COLO668 (cell line): ENCODE results near the gene AK8.

Experiments
- DNase-seq: peaks from one replicate; lab custom pipeline; 2025; ENCODE audit not compliant: unreplicated experiment; lab: John Stamatoyannopoulos, UW

The AK8 gene

DNA sequence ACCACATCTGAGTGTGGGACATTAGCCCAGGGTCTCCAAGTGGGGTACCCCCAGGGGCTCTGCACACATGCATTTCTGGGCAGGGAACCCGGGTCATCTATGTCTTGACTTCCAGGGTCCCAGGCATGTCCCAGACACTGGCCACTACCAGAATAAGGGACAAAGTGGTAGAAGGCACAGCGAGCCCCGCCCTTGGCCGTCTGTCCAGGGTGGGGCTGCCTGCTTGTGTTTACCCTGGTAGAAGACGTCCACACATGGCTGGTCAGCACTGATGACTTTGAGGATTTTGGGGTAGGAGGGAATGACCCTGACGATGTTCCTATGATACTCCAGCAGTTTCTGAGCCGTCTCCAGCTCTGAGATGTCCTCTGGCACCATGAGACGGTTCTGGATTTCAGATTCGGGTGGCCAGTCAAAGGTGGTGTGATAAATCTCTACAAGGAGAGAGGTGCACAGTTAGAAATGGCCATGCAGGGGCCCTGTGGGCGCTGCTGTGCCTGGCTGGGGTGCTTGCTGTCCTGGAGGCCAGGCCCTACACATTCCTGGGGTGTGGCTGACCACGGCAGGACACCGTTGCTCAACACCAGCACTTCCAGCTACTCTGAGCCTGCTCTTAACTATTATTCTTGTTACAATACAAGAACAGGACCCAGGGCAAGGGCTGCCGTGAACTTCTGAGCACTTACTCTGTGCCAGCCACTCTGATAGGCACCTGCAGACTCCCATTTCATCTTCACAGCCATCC is 51.3 kb downstream of the AK8 start:
- DNase-seq = no peak

DNA sequence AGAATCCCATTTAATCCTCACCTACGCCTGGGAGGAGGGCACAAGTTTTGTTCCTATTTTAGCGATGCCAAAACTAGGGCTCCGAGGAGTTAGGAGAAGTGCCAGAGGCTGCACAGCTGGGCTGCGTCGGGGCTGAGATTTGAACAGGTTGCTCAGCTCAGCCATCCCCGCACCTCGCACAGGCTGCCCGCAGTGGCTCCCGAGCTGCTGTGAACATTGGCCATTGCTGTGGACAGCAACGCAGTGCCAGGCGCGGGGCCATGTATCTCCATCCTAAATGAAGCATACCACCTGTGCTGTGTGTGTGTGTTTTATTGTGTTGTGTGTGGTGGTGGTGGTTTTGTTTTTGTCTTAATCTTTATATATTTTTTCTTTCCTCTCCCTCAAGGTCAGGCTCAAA is 52.0 kb downstream of the AK8 start:
- no peak for DNase-seq

DNA sequence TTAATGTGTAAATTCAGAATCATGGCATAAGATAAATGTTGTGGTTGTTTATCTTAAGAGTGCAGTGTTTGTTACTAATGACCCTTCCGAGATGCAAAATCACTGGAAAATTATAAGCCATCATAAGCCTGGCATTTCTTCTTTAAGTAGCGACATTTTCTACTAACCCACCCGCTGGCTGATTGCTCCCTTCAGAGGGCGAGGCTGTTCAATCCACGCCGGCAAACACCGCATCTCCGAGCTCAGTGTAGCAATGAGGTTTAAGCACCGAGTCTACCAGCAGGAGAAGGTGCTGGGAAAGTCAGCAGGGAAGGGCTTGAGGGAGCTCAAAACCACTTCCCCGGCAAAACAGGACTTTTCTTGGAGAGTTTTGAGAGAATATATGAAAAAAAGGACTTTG is 52.7 kb downstream of the AK8 start:
- no peak for DNase-seq

DNA sequence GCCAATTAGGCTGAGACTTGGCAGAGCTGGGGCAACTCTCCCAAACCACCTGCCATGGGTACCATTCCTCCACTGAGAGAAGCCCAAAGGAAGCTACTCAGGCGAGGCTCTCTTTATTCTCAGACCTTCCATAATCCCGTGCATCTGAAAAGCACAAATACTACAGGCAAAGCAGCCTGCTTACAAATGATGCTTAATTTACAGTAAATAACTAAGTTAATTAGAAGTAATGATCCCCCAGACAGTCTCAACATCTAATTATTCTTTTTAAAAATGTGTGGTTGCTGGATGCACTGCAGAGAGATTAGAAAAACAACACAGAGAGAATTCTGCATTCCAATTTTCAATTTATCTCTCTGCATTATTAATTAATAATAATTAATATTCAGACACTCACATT is 53.1 kb downstream of the AK8 start:
- no peak for DNase-seq

DNA sequence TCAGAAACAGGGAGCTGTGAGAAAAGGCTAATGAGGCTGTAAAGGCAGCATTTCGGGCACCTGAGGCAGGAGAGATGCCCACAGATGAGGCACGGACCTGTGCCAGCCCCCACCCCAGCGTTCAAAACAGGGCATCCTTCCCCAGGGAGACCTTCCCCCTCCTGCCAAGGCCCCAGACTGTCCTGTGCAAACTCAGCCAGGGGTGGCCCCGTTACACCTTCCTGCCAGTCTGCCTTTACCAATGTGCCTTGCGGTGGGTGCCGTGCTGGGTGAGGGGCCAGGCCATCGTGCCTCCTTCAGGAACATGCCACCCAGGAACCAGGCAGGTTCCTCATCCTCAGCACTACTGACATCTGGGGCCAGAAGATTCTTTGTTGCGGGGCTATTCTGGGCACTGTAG is 53.9 kb downstream of the AK8 start:
- DNase-seq = no peak

DNA sequence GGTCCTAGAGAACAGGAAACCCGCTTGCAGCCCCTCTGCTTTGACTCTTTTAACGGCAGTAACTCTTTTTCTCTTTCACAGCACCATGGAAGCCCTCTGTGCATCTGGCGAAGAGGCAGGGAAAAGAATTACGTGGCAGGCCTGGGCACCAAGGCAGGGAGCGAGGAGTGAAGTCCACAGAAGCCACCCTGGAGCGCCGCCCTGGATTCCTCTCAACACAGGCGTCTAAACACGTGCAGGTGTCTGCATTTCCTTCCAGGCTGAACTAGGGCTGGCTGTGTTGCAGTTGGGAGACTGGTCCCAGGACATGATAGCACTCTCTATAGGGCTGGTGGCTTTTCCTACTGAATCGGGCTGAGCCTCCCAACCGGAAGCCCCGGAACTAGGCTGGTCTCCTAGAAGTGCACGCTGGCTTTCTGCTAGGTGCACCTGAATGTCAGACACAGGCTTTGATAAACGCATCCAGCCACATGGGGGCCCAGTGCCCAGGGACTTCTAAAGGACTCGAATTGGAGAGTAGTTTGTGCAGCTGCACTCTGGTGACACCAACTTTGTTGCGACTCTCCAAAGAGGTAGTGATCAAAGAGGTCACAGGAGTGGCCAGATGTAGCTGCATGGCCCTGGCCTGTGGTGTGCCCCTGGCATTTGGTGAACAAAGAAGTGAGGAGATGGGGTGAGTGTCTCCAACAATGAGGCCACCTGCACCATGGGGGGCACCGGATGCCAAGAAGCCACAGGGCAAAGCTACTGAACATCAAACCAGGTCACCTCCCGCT is 54.5 kb downstream of the AK8 start:
- DNase-seq = no peak

DNA sequence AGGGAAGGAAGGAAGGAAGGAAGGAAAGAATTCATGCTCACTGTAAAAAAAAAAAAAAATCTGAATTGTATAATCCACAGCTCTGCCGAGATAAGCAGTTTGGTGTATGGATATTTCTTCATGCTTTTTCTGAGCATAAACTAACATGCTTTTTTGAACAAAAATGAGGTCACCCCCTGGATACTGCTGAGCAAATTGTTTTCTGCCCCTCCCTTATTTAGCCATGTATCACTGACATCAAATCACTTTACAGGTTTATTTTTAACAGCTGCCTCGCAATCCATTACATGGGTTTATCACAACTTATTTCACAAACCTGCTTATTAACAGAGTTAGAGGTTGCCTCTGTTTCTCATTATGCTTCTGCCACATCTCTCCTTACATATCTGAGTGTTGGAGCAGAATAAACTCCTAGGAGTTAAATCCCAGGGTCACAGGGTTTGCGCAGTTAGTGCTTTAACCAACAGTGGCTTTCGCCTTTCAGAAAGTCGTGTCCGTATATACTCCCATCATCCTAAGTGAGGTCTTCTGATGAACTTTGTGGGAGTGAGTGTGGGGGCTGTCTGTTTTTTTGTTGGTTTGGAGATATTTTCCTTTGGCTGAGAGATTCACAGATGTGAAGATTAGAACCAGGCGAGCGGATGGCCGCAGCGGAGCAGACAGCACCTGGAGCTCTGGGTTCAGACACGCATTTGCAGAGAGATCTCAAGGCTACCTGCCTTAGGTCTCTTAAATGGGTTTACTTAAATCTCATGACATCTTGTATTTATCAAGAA is 57.7 kb downstream of the AK8 start:
- DNase-seq = no peak

DNA sequence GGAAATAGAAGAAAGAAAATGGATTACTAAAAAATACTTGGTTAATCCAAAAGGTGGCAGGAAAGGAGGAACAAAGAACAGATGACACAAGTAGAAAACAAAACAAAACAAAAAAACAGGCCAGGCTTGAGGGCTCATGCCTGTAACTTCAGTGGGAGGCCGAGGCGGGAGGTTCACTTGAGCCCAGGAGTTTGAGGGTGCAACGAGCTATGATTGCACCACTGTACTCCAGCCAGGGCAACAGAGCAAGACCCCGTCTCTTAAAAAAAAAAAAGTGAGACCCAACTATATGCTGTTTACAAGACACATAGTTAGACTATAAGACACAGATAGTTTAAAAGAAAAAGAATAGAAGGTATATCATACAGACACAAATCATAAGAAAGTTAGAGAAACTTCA is 59.5 kb downstream of the AK8 start:
- DNase-seq = no peak

DNA sequence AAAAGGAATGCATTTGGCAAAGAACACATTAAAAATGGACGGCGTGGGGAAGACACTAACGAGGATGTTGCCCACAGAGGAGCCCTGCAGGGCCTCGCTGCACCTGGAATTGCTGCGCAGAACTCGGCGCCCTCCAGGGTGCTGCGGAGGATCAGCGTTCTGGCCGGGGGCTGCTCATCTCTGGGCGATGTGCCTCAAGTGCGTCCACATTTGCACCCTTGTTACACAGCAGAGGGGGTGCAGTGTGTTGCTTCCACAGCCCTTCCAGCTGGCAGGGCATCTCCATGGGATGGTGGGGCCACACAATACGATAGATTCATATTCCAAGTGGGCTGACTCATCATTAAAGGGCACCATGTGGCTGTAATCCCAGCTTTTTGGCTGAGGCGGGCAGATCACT is 63.1 kb downstream of the AK8 start:
- DNase-seq = no peak

DNA sequence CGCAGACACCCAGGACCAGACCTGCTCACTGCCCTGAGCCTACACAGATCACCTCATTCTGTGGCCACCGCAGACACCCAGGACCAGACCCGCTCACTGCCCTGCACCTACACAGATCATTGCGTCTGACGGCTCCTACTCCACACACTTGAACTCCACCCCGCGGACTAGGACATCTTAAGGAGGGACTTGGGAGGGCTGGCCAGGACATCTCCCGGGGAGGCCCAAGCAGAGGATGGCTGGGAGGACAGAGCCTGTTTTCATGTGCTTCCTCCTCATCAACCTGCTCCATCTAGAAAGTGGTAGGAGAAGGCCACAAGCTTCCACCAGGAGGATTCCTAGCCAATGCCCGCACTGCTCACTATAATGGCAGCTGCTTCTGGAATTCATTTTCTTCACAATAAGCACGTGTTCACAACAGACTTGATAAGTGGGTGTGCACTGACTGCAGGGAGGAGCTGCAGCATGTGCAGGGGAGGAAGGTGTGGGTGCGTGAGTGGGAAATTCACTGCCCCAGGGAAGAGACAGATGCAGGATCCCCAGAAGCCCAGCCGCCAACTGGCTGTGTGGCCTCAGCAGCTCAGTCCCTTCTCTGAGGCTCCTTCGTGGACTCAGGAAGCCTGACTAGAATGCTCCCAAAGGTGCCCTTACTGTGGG is 64.8 kb downstream of the AK8 start:
- DNase-seq = no peak

DNA sequence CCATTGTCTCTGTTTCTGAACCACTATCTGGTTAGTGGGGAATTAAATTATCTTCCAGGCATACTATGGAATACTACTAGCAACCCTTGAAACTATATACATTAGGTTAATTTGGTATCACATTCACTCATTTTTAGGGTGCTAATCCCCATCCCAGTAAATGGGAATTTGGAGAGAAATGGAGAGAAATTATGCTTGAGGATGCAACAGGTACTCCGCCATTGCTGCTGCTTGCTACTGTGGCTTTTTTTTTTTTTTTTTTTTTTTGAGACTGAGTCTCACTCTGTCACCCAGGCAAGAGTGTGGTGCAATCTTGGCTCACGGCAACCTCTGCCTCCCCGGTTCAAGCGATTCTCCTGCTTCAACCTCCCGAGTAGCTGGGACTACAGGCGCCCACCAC is 66.1 kb downstream of the AK8 start:
- no peak for DNase-seq

DNA sequence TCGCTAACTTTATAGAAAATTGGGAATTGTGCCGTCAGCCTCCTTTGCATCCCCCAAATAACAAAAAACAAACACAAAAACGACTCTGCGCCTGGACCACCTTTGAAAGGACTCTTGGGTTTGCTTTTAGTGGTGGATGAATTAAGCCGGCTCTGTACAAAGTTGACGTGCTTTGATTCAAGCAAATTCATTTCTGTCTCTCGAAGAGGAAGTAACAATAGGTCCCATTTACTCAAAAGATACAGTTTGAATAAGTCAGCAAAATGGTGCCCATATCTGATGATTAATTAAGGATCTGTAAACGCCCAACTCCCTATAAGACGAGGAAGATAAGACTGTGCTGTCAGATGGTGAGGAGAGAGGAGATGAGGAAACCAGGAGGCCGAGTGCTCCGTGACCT is 67.8 kb downstream of the AK8 start:
- DNase-seq = no peak

DNA sequence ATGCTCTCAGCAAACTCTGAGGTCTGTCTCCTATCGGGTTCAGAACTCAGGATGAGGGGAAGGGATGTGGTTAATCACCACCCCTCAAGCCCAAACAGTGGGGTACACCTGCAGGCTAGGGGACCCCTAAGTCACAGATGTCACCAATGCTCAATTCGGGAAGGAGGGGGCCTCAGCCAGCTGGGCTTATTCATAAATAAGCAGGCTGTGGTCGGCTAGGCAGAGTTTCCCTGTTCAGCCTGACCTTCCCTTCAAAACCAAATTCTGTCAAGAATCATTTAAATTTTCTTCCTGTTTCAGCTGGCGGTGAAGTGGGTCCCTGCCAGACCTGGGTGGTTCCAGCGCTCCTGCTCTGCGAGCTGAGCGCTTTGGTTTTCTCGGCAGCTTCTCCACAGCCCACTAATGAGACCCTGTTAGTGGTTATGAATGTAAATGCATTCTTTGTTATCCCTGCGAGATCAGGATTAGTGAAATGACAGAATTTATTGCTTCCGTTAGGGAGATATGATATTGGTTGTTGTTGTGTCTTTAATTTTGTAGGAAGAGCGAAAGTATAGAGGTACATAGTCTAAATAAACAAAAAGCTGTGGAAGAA is 68.3 kb downstream of the AK8 start:
- no peak for DNase-seq

DNA sequence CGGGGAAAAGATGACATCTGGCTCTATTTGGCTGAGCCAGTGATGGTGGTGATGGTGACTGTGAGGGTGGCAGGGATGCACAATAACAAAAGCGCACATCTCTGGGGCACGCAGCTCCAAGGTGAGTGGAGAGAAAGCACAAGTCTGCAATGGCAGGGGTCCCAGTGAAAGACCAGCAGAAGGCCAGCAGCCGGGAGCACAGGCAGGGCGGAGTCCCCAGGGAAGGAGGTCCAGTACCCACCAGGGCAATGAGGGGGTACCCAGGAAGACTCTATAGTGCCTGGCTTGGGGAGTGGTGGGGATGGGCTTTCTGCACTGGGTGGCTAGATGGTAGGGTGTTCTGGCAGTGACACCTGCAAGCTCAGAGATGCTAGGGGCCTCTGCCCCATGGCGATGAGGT is 69.4 kb downstream of the AK8 start:
- no peak for DNase-seq

DNA sequence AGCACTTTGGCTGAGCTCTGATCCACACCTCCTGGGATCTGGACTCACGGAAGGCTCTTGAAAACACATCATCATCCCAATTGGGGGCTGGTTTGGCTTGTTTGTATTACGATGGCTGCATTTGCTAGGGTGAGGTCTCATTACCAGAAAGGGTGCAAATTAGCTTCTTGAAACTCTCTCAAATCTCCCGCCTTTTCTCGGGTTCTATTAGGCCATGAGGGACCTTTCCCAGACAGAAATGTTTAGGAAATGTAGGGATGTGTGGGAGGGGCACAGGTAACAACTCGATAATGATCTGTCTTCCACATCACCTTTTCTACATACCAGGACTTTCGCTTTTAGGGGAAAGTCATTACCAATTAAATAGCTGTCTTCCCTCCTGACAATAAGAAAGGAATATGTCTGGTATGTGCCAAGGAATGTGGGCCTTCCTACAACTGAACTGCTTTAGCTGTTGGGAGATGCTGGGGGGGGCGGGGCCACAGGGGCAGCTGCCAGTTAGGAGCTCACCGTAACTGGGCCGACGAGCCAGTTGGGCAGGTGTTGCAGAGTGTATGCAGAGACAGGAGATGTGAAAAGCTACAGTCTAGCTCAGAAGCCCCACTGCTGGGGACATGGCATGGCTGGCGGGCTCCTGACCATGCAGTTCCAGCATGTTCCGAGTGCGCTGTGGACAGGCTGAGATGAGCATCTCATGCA is 71.2 kb downstream of the AK8 start:
- peak; percentile 20 for DNase-seq

DNA sequence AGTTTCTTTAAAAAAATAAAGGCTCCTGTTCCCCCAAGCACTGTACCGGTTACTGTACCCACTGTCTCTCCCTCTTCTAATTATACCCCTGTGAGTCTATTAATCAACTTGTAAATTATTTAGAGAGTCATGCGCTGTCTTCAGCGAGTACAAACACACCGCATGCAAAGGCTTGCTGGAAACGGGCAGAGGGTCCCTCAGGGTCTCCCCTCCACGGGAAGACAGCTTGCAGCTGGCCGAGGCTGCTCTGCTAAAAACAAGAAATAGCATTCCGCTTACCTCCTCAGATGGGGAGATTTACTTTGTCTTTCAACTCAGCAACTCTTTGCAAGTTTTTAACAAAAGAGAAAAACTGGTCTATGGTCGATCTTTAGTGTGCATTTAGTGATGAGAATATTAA is 71.8 kb downstream of the AK8 start:
- no peak for DNase-seq

DNA sequence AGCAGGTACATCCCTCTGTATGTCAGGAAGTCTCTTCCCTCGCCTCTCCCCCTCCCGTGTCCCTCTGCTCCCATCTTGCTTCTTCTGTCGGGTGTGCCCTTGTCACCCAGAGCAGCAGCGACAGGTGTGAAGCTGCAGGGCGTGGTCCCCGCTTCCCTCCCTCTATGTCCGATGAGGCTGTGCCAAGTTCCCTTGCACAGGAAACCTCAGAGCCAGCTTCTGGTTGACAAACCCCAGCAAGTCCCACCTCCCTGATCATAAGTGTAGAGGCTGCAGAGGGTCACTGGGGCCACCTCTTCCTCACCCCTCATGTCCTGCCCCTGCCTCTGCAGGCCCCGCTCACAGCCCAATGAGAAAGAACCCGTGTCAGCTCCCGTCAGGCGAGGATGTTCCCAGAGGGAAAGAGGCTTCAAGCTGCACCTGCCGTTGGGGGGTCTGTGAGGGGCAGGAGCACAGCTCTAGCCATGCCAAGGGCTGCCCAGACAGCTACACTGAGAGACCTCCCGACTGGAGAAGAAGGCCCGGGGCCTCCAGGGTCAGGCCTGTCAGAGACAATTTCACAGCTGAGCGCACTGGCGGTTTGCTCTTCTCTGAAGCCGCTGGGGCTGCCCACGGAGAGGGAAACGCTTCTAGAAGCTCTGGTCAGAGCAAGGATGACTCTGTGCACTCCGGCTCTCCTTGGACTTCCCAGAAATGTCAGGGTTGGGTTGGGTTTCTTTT is 73.3 kb downstream of the AK8 start:
- peak; percentile 54 for DNase-seq

DNA sequence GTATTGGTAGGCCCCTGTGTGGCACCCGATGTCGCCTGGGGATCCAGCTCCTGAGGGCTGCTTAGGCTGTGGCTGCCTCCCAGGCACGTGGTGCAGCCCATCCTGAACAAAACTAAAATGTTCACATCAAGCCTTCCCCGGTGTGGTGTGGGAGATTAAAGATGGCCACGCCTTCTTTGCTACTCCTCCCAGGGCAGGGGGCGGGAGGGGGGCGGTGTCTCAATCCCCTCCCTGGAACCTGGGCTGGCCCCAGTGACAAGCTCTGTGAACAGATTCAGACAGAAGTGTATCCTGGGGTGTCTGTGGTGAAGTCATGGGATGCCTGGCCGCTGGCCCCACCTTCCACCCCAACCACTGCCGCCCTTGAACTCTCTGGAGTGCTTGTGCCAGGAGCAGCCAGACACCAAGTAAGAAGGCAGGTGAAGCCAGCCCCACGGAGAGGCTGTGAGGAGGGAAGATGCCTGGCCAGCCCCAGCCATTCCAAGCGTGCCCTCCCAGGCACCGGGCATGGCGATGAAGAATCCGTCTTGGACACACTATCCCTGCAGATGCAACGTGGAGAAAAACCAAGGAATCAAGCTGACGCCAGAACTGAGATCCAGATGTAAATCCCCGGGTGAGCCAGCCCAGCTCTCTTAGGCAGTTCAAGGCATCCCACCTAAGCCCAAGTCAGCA is 75.8 kb downstream of the AK8 start:
- DNase-seq = no peak

DNA sequence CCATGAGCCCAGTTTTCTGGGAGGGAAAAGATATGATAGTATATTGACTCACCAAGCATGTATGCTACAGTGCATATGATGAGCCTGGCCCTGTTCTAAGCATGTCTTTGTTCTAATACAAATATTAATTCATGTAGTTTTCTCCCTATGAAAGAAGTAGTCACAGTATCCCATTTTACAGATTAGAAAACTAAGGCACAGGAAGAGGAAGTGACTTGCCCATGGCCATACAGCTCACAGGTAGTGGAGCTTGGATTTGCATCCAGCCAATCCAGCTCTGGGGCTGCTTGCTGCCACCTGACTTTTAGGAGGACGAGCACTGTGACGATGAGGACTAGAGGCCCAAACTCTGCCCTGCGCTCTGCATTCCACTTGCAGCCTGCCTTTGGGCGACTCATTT is 76.4 kb downstream of the AK8 start:
- no peak for DNase-seq
